ENCODE data around the gene SAP130.

DNA sequence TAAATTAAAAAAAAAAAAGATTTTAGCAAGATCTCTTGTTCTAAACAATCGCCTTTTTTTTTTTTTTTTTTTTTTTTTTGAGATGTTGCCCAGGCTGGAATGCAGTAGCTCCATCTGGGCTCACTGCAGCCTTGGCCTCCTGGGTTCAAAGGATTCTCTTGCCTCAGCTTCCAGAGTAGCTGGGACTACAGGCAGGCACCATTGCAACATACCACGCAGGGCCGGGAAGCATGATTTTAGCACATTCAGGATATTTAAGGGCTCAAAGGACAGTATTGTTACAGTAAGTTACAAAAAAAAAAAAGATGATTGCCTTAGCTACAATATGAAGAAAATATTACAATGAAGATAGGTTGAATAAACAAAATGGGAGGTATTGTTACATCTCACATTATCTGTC is 29.5 kb upstream of the SAP130 start:
- TF ChIP-seq SP1 (IDR thresholded peaks at IDR 0.05) (no peak), ZNF384 (IDR thresholded peaks at IDR 0.05) (no peak)
- TF ChIP-seq, protein P1, sequence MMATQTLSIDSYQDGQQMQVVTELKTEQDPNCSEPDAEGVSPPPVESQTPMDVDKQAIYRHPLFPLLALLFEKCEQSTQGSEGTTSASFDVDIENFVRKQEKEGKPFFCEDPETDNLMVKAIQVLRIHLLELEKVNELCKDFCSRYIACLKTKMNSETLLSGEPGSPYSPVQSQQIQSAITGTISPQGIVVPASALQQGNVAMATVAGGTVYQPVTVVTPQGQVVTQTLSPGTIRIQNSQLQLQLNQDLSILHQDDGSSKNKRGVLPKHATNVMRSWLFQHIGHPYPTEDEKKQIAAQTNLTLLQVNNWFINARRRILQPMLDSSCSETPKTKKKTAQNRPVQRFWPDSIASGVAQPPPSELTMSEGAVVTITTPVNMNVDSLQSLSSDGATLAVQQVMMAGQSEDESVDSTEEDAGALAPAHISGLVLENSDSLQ (IDR thresholded peaks at IDR 0.05), result no peak
